ENCODE results near the gene ZFYVE1. TPM values are rescaled to one million over a fixed set of nuclear protein-coding genes. Genes with fewer than 3 reads are reported as not detected.
"Not testable (repeated sequence)": the region's sequence is repeated elsewhere in the genome, so short reads cannot be mapped to it uniquely, and the experiment has no call there.

ZFYVE1 gene
- polyA plus RNA-seq, 2 of the 4 experiments (the other 2 are of a cell fraction): 7.4 to 9.4 TPM

GRCh38 chr14:72957213-72957612 is 69.7 kb downstream of the ZFYVE1 start:
- Histone ChIP-seq H3K4me2 (no peak overlapping the region), H3K4me3 (no peak overlapping the region), H3K4me1 (peaks cover 11% of the 10 kb centered on the region), H3K27ac (no peak overlapping the region), H3K9me3 (no peaks in the 10 kb centered on the region)
- WGBS (ENCODE audit: missing lambda C conversion rate): 86% methylated on average over 3 of the region's 3 CpGs
- ChIA-PET POLR2A (no interaction called here), CTCF (interaction anchor here (2.8 to 5.3 kb wide), 2 partner anchors 9 to 443 kb away, joined by 9 to 42 read pairs; no protein-coding TSS in a partner anchor)
- ATAC-seq: no peak
- no peak for FAIRE-seq
- DNase-seq (ENCODE audit: low read depth in 1 of 2, low spot score in 1 of 2): no peak
- no peak for TF ChIP-seq GATA3 (IDR thresholded peaks at IDR 0.05; ENCODE audit: borderline replicate concordance)
- peak; percentile 66 for TF ChIP-seq MAFK (IDR thresholded peaks at IDR 0.05; ENCODE audit: partially characterized antibody)

GRCh38 chr14:72956741-72957140 is 70.2 kb downstream of the ZFYVE1 start:
- POLR2A ChIA-PET; H3K4me2 ChIP-seq; H3K27ac ChIP-seq; DNase-seq (ENCODE audit: low read depth in 1 of 2, low spot score in 1 of 2); H3K4me1 ChIP-seq; H3K9me3 ChIP-seq; H3K4me3 ChIP-seq; ATAC-seq; FAIRE-seq: not testable (repeated sequence)
- 95% methylated on average over 9 of the region's 9 CpGs for WGBS (ENCODE audit: missing lambda C conversion rate)
- CTCF ChIA-PET: interaction anchor here (5.3 kb wide), 1 partner anchor 9 kb away, joined by 42 read pairs; no protein-coding TSS in a partner anchor

GRCh38 chr14:72952171-72952570 is 74.7 kb downstream of the ZFYVE1 start:
- no peak overlapping the region for H3K4me2 ChIP-seq
- H3K4me1 ChIP-seq: no peaks in the 10 kb centered on the region
- FAIRE-seq: no peak
- ChIA-PET POLR2A (no interaction called here), CTCF (interaction anchor here (0.6 to 6.7 kb wide), 3 partner anchors 13 to 964 kb away, joined by 3 to 201 read pairs (median 4); no protein-coding TSS in a partner anchor)
- 83% methylated on average over 3 of the region's 3 CpGs for WGBS (ENCODE audit: missing lambda C conversion rate)
- no peak overlapping the region for H3K4me3 ChIP-seq
- no peaks in the 10 kb centered on the region for H3K9me3 ChIP-seq
- no peak for DNase-seq (ENCODE audit: low read depth in 1 of 2, low spot score in 1 of 2)
- TF ChIP-seq HMGXB4 (CRISPR knock-in tag; IDR thresholded peaks at IDR 0.05; ENCODE audit: borderline replicate concordance) (no peak), NR3C1 (IDR thresholded peaks at IDR 0.05) (no peak), MAZ (IDR thresholded peaks at IDR 0.05; ENCODE audit: borderline replicate concordance, low read depth, low read length) (no peak), EHF (CRISPR knock-in tag; IDR thresholded peaks at IDR 0.05) (no peak), EP300 (IDR thresholded peaks at IDR 0.05) (no peak), PHF8 (IDR thresholded peaks at IDR 0.05; ENCODE audit: borderline replicate concordance, low read depth) (no peak), TP53 (CRISPR knock-in tag; IDR thresholded peaks at IDR 0.05) (no peak)
- no peak overlapping the region for H3K27ac ChIP-seq
- no peak for ATAC-seq

DNA sequence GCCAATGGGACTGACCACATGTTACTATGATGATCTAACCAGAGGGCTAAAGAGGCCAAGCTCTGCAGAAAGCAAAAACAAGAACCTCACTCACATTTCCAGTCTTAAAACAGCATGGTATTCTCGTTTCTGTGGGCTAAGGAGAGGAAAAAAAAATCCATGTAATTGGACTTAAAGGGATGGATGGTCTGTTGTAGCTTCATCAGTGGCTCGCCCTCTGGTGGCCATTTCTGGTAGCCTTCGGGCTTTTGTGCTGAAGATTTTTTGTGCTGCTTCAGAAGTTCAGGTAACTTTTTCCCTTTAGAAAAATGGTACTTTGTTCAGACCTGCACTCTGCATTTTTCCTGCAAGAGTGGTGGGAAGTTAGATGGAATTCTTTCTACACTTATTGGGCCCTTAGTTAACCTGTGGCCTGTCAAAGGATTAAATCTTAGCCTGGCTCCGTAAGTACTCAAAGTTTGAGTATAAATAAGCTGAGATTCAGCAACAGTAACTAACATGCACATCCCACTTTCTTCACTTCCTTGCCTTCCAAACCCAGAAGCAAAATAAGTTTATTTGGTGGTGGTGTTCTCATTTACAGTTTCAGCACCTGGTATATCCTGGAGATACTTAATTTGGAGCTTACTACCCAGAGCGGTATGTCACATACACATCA is 78.3 kb downstream of the ZFYVE1 start:
- Histone ChIP-seq H3K9me3 (no peaks in the 10 kb centered on the region), H3K27ac (no peak overlapping the region), H3K4me1 (no peaks in the 10 kb centered on the region), H3K4me3 (no peak overlapping the region), H3K4me2 (no peak overlapping the region)
- TF ChIP-seq RAD21 (conservative IDR thresholded peaks at IDR 0.05 in 1 of 2, IDR thresholded peaks at IDR 0.05 in 1 of 2) (peak; percentile 62 to 67), MYC (IDR thresholded peaks at IDR 0.05; ENCODE audit: borderline replicate concordance, low read length) (no peak), NPAS2 (CRISPR knock-in tag; IDR thresholded peaks at IDR 0.05; ENCODE audit: borderline replicate concordance) (no peak), RARB (CRISPR knock-in tag; IDR thresholded peaks at IDR 0.05) (no peak), SREBF2 (IDR thresholded peaks at IDR 0.05) (no peak), JUN (IDR thresholded peaks at IDR 0.05) (no peak), SMC3 (IDR thresholded peaks at IDR 0.05) (peak; percentile 83)
- TF ChIP-seq, protein P1, sequence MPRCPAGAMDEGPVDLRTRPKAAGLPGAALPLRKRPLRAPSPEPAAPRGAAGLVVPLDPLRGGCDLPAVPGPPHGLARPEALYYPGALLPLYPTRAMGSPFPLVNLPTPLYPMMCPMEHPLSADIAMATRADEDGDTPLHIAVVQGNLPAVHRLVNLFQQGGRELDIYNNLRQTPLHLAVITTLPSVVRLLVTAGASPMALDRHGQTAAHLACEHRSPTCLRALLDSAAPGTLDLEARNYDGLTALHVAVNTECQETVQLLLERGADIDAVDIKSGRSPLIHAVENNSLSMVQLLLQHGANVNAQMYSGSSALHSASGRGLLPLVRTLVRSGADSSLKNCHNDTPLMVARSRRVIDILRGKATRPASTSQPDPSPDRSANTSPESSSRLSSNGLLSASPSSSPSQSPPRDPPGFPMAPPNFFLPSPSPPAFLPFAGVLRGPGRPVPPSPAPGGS (IDR thresholded peaks at IDR 0.05): no peak
- TF ChIP-seq, protein P2, sequence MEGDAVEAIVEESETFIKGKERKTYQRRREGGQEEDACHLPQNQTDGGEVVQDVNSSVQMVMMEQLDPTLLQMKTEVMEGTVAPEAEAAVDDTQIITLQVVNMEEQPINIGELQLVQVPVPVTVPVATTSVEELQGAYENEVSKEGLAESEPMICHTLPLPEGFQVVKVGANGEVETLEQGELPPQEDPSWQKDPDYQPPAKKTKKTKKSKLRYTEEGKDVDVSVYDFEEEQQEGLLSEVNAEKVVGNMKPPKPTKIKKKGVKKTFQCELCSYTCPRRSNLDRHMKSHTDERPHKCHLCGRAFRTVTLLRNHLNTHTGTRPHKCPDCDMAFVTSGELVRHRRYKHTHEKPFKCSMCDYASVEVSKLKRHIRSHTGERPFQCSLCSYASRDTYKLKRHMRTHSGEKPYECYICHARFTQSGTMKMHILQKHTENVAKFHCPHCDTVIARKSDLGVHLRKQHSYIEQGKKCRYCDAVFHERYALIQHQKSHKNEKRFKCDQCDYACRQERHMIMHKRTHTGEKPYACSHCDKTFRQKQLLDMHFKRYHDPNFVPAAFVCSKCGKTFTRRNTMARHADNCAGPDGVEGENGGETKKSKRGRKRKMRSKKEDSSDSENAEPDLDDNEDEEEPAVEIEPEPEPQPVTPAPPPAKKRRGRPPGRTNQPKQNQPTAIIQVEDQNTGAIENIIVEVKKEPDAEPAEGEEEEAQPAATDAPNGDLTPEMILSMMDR (IDR thresholded peaks at IDR 0.05): peak; percentile 86
- TF ChIP-seq, protein P3, sequence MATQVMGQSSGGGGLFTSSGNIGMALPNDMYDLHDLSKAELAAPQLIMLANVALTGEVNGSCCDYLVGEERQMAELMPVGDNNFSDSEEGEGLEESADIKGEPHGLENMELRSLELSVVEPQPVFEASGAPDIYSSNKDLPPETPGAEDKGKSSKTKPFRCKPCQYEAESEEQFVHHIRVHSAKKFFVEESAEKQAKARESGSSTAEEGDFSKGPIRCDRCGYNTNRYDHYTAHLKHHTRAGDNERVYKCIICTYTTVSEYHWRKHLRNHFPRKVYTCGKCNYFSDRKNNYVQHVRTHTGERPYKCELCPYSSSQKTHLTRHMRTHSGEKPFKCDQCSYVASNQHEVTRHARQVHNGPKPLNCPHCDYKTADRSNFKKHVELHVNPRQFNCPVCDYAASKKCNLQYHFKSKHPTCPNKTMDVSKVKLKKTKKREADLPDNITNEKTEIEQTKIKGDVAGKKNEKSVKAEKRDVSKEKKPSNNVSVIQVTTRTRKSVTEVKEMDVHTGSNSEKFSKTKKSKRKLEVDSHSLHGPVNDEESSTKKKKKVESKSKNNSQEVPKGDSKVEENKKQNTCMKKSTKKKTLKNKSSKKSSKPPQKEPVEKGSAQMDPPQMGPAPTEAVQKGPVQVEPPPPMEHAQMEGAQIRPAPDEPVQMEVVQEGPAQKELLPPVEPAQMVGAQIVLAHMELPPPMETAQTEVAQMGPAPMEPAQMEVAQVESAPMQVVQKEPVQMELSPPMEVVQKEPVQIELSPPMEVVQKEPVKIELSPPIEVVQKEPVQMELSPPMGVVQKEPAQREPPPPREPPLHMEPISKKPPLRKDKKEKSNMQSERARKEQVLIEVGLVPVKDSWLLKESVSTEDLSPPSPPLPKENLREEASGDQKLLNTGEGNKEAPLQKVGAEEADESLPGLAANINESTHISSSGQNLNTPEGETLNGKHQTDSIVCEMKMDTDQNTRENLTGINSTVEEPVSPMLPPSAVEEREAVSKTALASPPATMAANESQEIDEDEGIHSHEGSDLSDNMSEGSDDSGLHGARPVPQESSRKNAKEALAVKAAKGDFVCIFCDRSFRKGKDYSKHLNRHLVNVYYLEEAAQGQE (IDR thresholded peaks at IDR 0.05): no peak
- ATAC-seq (peak; percentile 50 to 79; a peak in 3 of 6 replicates), FAIRE-seq (peak; percentile 43), DNase-seq (ENCODE audit: low read depth in 1 of 2, low spot score in 1 of 2) (peak; percentile 50 to 58)
- WGBS (ENCODE audit: missing lambda C conversion rate): 40% methylated on average over 5 of the region's 5 CpGs
- ChIA-PET POLR2A (interaction anchor here (1.4 kb wide), 1 partner anchor 435 kb away, joined by 6 read pairs; no protein-coding TSS in a partner anchor), CTCF (interaction anchor here (0.8 to 6.7 kb wide), 37 partner anchors 10 to 503 kb away, joined by 3 to 201 read pairs (median 5); partner anchors contain the start of gene DCAF4)

Measured in A549 (cell line).